ENCODE measurements around the gene HAP1. TPM values are rescaled to one million over a fixed set of nuclear protein-coding genes. Genes with fewer than 3 reads are reported as not detected.
A peak's percentile ranks its signal among the peaks of the same experiment; 100 is the strongest.
"Not testable (repeated sequence)": the region's sequence is repeated elsewhere in the genome, so short reads cannot be mapped to it uniquely, and the experiment has no call there.

Gene HAP1
- total RNA-seq, 1 donor from 2014 or later = 0.76 TPM

DNA sequence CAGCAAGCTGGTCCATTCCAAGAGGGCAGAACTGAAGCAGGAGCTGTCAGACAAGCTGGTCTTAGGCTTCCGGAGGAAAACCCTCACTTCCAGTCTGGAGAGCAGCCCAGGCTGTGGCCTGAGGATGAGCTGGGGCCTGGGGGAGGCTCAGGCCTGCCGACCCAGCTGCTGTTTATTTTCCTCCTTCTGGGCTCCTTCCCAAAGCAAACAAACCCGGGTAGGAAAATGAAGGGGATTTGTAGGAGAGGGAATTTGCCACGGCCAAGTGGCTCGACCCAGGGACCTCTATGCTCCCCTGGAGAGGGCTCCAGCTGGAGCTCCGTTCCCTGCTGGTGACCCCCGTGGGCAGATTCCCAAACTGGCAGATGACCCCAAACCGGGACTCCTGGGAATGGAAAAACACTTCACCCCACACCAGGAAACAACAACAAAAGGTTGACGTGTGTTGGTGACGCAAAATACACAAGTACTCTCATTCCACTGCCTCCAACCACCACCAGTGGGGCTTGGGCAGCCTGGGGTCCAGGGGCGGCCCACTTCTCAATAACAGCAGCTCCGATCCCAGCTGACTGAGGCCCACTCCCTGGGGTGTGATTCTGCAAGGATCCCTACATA, 43.2 kb upstream of the HAP1 start:
- no peaks in the 10 kb centered on the region for H3K36me3 Mint-ChIP-seq (ENCODE audit: unreplicated experiment)
- H3K27ac Mint-ChIP-seq (ENCODE audit: unreplicated experiment) = peak overlapping the region; percentile 80
- peaks cover 16% of the 10 kb centered on the region for H3K27me3 Mint-ChIP-seq (ENCODE audit: unreplicated experiment)
- peaks cover 18% of the 10 kb centered on the region for H3K9me3 Mint-ChIP-seq (ENCODE audit: unreplicated experiment)
- no peak for DNase-seq
- TF ChIP-seq, protein P1, sequence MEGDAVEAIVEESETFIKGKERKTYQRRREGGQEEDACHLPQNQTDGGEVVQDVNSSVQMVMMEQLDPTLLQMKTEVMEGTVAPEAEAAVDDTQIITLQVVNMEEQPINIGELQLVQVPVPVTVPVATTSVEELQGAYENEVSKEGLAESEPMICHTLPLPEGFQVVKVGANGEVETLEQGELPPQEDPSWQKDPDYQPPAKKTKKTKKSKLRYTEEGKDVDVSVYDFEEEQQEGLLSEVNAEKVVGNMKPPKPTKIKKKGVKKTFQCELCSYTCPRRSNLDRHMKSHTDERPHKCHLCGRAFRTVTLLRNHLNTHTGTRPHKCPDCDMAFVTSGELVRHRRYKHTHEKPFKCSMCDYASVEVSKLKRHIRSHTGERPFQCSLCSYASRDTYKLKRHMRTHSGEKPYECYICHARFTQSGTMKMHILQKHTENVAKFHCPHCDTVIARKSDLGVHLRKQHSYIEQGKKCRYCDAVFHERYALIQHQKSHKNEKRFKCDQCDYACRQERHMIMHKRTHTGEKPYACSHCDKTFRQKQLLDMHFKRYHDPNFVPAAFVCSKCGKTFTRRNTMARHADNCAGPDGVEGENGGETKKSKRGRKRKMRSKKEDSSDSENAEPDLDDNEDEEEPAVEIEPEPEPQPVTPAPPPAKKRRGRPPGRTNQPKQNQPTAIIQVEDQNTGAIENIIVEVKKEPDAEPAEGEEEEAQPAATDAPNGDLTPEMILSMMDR (IDR thresholded peaks at IDR 0.05; ENCODE audit: partially characterized antibody, unreplicated experiment) = no peak
- H3K4me1 Mint-ChIP-seq (ENCODE audit: low read depth, unreplicated experiment) = peaks cover 44% of the 10 kb centered on the region
- H3K4me3 Mint-ChIP-seq (ENCODE audit: unreplicated experiment) = peak overlapping the region; percentile 52

DNA sequence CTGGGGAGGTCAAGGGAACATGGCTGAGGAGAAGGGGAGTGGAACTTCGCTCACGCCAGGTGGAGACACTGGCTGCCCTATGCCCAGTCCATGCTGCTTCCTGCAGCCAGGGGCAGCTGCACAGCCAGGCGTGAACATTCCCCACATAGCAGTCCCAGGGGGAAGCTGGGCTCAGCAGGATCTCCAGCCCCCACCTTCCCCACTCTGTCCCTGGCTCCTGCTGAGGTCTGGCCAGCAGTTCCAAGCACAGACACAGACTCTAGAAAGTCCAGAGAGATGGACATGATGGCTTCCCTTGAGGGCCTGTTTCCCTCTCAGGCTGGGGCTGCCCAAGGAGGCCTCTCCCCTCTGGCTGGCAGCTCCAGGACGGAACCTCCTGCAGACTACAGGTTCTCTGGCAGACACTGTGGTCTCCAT, 42.7 kb upstream of the HAP1 start:
- H3K27ac Mint-ChIP-seq (ENCODE audit: unreplicated experiment) = no peak overlapping the region
- TF ChIP-seq, protein P1 (IDR thresholded peaks at IDR 0.05; ENCODE audit: partially characterized antibody, unreplicated experiment) = no peak
- peak overlapping the region; percentile 52 for H3K4me3 Mint-ChIP-seq (ENCODE audit: unreplicated experiment)
- H3K36me3 Mint-ChIP-seq (ENCODE audit: unreplicated experiment) = no peaks in the 10 kb centered on the region
- peak; percentile 53 for DNase-seq
- H3K4me1 Mint-ChIP-seq (ENCODE audit: low read depth, unreplicated experiment) = peaks cover 43% of the 10 kb centered on the region
- peaks cover 19% of the 10 kb centered on the region for H3K9me3 Mint-ChIP-seq (ENCODE audit: unreplicated experiment)
- H3K27me3 Mint-ChIP-seq (ENCODE audit: unreplicated experiment) = peaks cover 14% of the 10 kb centered on the region

DNA sequence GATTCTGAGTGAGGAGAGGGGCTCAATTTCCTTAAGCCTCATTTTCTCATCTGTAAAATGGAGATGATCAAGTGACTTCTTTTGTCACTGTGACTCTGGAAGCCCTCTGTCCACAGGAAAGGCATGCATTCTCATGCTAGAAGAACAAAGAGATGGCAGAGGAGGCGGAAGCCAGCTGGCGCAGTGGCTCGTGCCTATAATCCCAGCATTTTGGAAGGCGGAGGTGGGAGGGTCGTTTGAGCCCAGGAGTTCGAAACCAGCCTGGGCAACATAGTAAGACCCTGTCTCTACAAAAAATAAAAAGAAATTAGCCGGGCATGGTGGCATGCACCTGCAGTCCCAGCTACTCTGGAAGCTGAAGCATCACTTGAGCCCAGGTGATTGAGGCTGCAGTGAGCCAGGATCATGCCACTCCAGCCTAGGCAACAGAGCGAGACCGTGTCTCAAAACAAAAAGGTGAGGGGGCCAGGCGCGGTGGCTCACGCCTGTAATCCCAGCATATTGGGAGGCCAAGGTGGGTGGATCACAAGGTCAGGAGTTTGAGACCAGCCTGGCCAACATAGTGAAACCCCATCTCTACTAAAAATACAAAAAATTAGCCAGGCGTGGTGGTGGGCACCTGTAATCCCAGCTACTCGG, 41.9 kb upstream of the HAP1 start:
- H3K9me3 Mint-ChIP-seq (ENCODE audit: unreplicated experiment) = peaks cover 14% of the 10 kb centered on the region
- not testable (repeated sequence) for DNase-seq; H3K36me3 Mint-ChIP-seq (ENCODE audit: unreplicated experiment)
- peaks cover 37% of the 10 kb centered on the region for H3K4me1 Mint-ChIP-seq (ENCODE audit: low read depth, unreplicated experiment)
- H3K4me3 Mint-ChIP-seq (ENCODE audit: unreplicated experiment) = peak overlapping the region; percentile 54
- peaks cover 11% of the 10 kb centered on the region for H3K27me3 Mint-ChIP-seq (ENCODE audit: unreplicated experiment)
- peak overlapping the region; percentile 44 for H3K27ac Mint-ChIP-seq (ENCODE audit: unreplicated experiment)

DNA sequence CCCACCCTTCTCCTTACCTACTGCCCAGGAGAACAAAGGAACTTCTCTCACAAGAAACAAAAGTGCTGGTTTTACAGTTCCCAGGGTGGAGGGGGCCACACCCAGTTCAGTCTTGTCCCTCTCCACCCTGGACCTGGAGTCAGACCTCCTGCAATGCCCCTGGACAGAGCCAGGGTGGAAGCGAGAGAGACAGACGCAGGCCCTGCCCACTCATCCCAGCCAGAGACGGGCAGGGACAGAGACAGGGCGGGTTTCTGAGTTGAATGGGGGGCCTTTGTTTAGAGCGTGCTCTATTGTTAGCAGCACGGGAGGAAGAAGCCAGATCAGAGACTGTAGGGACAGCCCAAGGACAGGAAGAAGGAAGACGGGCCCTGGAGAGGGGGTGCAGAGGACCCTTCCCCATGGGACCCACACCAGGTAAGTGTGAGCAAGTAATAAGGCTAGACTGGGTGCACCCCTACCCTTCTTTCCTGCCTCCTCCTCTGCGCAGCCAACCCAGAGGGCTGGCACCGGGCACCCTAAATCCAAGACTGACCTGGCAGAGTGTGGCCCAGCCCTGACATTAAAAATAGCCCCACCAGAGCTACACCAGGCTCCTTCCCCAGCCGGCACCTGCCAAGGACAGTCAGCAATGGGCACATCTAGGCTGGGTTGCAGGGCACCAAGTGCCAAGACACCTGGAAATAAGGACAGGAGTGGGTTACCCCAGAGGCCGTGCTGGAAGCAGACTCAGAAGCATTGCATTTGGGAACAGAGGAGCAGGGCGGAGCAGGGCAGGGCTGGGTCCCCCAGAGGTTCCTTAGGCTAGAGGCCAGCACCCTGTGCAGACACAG, 41.2 kb upstream of the HAP1 start:
- Mint-ChIP-seq H3K4me3 (ENCODE audit: unreplicated experiment) (peak overlapping the region; percentile 54), H3K27ac (ENCODE audit: unreplicated experiment) (peak overlapping the region; percentile 64)

DNA sequence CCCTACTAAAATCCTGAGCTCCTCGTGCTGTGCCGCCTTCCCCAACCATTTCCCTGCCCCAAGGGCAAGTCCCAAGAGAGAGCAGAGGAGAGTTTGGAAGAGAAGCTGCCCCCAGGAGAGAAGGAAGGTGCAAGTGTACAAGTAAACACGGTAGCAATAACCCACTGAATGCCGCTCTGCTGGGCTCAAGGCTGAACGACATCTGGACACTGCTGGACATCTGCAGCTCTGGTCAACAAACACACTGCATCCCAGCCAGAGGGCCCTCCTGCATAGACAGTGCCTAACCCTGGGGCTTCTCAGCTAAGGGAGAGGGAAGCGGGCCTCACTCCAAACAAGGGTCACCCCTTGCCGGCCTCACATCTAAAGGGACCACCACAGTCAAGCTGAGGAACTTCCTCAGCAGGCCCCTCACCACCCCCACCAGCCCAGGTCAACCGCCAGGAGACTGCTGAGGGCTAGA, 39.3 kb upstream of the HAP1 start:
- H3K27ac Mint-ChIP-seq (ENCODE audit: unreplicated experiment) = peak overlapping the region; percentile 83
- DNase-seq = no peak

More for the DNA sequence above, 41.2 kb upstream of the HAP1 start:
- TF ChIP-seq, protein P1 (IDR thresholded peaks at IDR 0.05; ENCODE audit: partially characterized antibody, unreplicated experiment) = no peak
- Mint-ChIP-seq H3K27me3 (ENCODE audit: unreplicated experiment) (peaks cover 15% of the 10 kb centered on the region), H3K36me3 (ENCODE audit: unreplicated experiment) (no peaks in the 10 kb centered on the region), H3K4me1 (ENCODE audit: low read depth, unreplicated experiment) (peaks cover 37% of the 10 kb centered on the region), H3K9me3 (ENCODE audit: unreplicated experiment) (peaks cover 18% of the 10 kb centered on the region)
- no peak for DNase-seq

More for the DNA sequence above, 39.3 kb upstream of the HAP1 start:
- Mint-ChIP-seq H3K9me3 (ENCODE audit: unreplicated experiment) (peaks cover 21% of the 10 kb centered on the region), H3K27me3 (ENCODE audit: unreplicated experiment) (peaks cover 18% of the 10 kb centered on the region), H3K36me3 (ENCODE audit: unreplicated experiment) (peaks cover under 1% of the 10 kb centered on the region), H3K4me1 (ENCODE audit: low read depth, unreplicated experiment) (peaks cover 39% of the 10 kb centered on the region), H3K4me3 (ENCODE audit: unreplicated experiment) (peak overlapping the region; percentile 75)
- TF ChIP-seq, protein P1 (IDR thresholded peaks at IDR 0.05; ENCODE audit: partially characterized antibody, unreplicated experiment) = no peak

Measured in glutamatergic neuron (in vitro differentiated cells).